GM19395 (cell line): ENCODE data around the gene RMDN2.
"Not testable (repeated sequence)": the region's sequence is repeated elsewhere in the genome, so short reads cannot be mapped to it uniquely, and the experiment has no call there.

Source experiments
- ATAC-seq: cut with Tn5 transposase; IDR thresholded peaks from one replicate; pipeline ENCODE4 v1.9.1; 2021; ENCODE audit warnings: mild to moderate bottlenecking, moderate library complexity; ENCODE audit not compliant: unreplicated experiment

RMDN2 gene

GRCh38 chr2:37985333-37985732 lies 60.2 kb downstream of the RMDN2 start:
- ATAC-seq: no peak

- ATAC-seq: no peak
These were observed 62.1 kb downstream of the RMDN2 start for GRCh38 chr2:37987098-37987775.

GRCh38 chr2:37992601-37993000 lies 67.5 kb downstream of the RMDN2 start:
- ATAC-seq: no peak

- no peak for ATAC-seq
These were observed 68.1 kb downstream of the RMDN2 start for GRCh38 chr2:37993143-37993542.

- ATAC-seq: no peak
These were observed 72.5 kb downstream of the RMDN2 start for GRCh38 chr2:37997629-37998028.

- ATAC-seq: no peak
These were observed 75.6 kb downstream of the RMDN2 start for GRCh38 chr2:38000485-38001222.

GRCh38 chr2:38010187-38010586 lies 85.1 kb downstream of the RMDN2 start:
- ATAC-seq: not testable (repeated sequence)

GRCh38 chr2:38010995-38011394 lies 85.9 kb downstream of the RMDN2 start:
- ATAC-seq: no peak

GRCh38 chr2:38013158-38013752 lies 88.2 kb downstream of the RMDN2 start:
- ATAC-seq: no peak

- no peak for ATAC-seq
These were observed 91.1 kb downstream of the RMDN2 start for GRCh38 chr2:38016219-38016618.

GRCh38 chr2:38017836-38018235 lies 92.7 kb downstream of the RMDN2 start:
- ATAC-seq: no peak

- not testable (repeated sequence) for ATAC-seq
These were observed 95.4 kb downstream of the RMDN2 start for GRCh38 chr2:38020359-38021069.

- ATAC-seq: no peak
These were observed 96.5 kb downstream of the RMDN2 start for GRCh38 chr2:38021589-38021988.

- no peak for ATAC-seq
These were observed 101.8 kb downstream of the RMDN2 start for GRCh38 chr2:38026846-38027245.

GRCh38 chr2:38028829-38029228 lies 103.7 kb downstream of the RMDN2 start:
- ATAC-seq: no peak

GRCh38 chr2:38029512-38029911 lies 104.4 kb downstream of the RMDN2 start:
- no peak for ATAC-seq

- ATAC-seq: no peak
These were observed 105.7 kb downstream of the RMDN2 start for GRCh38 chr2:38030635-38031355.

GRCh38 chr2:38032946-38033345 lies 107.9 kb downstream of the RMDN2 start:
- no peak for ATAC-seq

- ATAC-seq: no peak
These were observed 108.6 kb downstream of the RMDN2 start for GRCh38 chr2:38033646-38034045.

- ATAC-seq: no peak
These were observed 110.9 kb downstream of the RMDN2 start for GRCh38 chr2:38035968-38036367.

GRCh38 chr2:38037325-38037724 lies 112.2 kb downstream of the RMDN2 start:
- ATAC-seq: no peak
